ENCODE measurements around the gene BEST3. TPM values are rescaled to one million over a fixed set of nuclear protein-coding genes. Genes with fewer than 3 reads are reported as not detected.
A peak's percentile ranks its signal among the peaks of the same experiment; 100 is the strongest.

Gene BEST3
- total RNA-seq, 1 donor from 2014 or later, result 0.11 TPM

GRCh38 chr12:69660164-69660863 lies 38.8 kb downstream of the BEST3 start:
- H3K27me3 Mint-ChIP-seq (ENCODE audit: unreplicated experiment), result no peaks in the 10 kb centered on the region
- TF ChIP-seq, protein P1, sequence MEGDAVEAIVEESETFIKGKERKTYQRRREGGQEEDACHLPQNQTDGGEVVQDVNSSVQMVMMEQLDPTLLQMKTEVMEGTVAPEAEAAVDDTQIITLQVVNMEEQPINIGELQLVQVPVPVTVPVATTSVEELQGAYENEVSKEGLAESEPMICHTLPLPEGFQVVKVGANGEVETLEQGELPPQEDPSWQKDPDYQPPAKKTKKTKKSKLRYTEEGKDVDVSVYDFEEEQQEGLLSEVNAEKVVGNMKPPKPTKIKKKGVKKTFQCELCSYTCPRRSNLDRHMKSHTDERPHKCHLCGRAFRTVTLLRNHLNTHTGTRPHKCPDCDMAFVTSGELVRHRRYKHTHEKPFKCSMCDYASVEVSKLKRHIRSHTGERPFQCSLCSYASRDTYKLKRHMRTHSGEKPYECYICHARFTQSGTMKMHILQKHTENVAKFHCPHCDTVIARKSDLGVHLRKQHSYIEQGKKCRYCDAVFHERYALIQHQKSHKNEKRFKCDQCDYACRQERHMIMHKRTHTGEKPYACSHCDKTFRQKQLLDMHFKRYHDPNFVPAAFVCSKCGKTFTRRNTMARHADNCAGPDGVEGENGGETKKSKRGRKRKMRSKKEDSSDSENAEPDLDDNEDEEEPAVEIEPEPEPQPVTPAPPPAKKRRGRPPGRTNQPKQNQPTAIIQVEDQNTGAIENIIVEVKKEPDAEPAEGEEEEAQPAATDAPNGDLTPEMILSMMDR (IDR thresholded peaks at IDR 0.05), result no peak
- H3K27ac Mint-ChIP-seq (ENCODE audit: unreplicated experiment), result no peak overlapping the region
- H3K36me3 Mint-ChIP-seq (ENCODE audit: unreplicated experiment), result no peaks in the 10 kb centered on the region
- H3K9me3 Mint-ChIP-seq (ENCODE audit: unreplicated experiment), result no peaks in the 10 kb centered on the region
- DNase-seq (ENCODE audit: extremely low spot score, unreplicated experiment), result no peak
- H3K4me3 Mint-ChIP-seq (ENCODE audit: unreplicated experiment), result no peak overlapping the region
- peaks cover 34% of the 10 kb centered on the region for H3K4me1 Mint-ChIP-seq (ENCODE audit: unreplicated experiment)

DNA sequence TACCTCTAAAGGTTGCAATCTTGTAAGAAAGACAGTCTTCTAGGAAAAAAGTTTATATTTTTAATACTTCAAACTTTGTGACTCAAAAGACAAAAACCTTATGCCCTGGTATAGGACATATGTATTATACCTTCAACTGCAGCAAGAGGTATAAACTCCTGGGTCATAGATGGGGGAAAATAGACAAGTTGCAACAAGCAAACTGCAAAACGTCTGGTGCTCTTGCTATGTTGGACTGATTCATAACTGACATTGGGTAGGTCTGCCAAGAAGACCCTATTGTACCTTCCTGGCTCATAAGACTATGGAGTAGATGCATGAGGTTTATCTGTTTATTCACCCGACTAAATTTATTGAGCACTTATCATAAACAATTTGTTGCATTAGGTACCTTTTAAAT lies 40.9 kb downstream of the BEST3 start:
- H3K27ac Mint-ChIP-seq (ENCODE audit: unreplicated experiment), result peak overlapping the region; percentile 88
- H3K4me3 Mint-ChIP-seq (ENCODE audit: unreplicated experiment), result no peak overlapping the region
- H3K27me3 Mint-ChIP-seq (ENCODE audit: unreplicated experiment), result no peaks in the 10 kb centered on the region
- H3K4me1 Mint-ChIP-seq (ENCODE audit: unreplicated experiment), result peaks cover 40% of the 10 kb centered on the region
- no peak for DNase-seq (ENCODE audit: extremely low spot score, unreplicated experiment)
- TF ChIP-seq, protein P1 (IDR thresholded peaks at IDR 0.05), result no peak
- no peaks in the 10 kb centered on the region for H3K9me3 Mint-ChIP-seq (ENCODE audit: unreplicated experiment)
- H3K36me3 Mint-ChIP-seq (ENCODE audit: unreplicated experiment), result no peaks in the 10 kb centered on the region

- Mint-ChIP-seq H3K27me3 (ENCODE audit: unreplicated experiment) (no peaks in the 10 kb centered on the region), H3K4me3 (ENCODE audit: unreplicated experiment) (no peak overlapping the region), H3K9me3 (ENCODE audit: unreplicated experiment) (no peaks in the 10 kb centered on the region), H3K4me1 (ENCODE audit: unreplicated experiment) (peaks cover 35% of the 10 kb centered on the region), H3K36me3 (ENCODE audit: unreplicated experiment) (no peaks in the 10 kb centered on the region), H3K27ac (ENCODE audit: unreplicated experiment) (peak overlapping the region; percentile 88)
- TF ChIP-seq, protein P1 (IDR thresholded peaks at IDR 0.05), result no peak
- no peak for DNase-seq (ENCODE audit: extremely low spot score, unreplicated experiment)
These were observed 41.5 kb downstream of the BEST3 start for GRCh38 chr12:69657376-69658137.

DNA sequence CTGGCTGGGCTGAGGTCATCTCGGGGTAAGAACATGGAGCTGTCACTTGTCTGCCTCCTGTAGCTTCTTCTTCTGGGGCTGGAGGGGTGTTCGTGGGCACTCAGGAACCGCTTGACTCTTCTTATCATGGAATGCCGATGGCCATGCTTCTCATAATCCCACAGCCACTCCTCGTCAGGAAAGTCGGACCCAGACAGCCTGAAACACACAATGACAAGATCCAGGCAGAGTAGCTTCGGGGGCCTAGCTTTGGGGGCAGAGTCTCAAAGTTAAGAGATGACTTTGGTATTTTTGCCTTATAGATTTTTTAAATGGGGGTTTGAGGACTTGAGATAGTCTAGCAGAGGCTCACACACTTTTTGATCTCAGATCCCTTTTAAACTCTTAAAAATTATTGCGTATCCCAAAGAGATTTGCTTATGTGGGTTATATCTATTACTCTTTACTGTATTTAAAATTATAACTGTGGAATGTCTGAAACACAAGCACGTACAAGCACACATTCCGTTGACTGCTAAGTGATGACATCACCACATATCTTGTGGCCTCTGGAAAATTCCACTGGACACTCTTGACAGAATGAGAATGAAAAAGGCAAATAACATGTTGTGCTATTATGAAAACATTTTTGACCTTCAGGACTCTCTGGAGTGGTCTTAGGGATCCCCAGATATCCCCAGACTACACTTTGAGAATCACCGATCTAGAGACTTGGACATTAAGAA lies 43.3 kb downstream of the BEST3 start:
- no peak for DNase-seq (ENCODE audit: extremely low spot score, unreplicated experiment)
- TF ChIP-seq, protein P1 (IDR thresholded peaks at IDR 0.05), result no peak
- peak overlapping the region; percentile 94 for H3K27ac Mint-ChIP-seq (ENCODE audit: unreplicated experiment)
- H3K4me1 Mint-ChIP-seq (ENCODE audit: unreplicated experiment), result peaks cover 33% of the 10 kb centered on the region
- no peaks in the 10 kb centered on the region for H3K36me3 Mint-ChIP-seq (ENCODE audit: unreplicated experiment)
- no peaks in the 10 kb centered on the region for H3K27me3 Mint-ChIP-seq (ENCODE audit: unreplicated experiment)
- H3K4me3 Mint-ChIP-seq (ENCODE audit: unreplicated experiment), result no peak overlapping the region
- no peaks in the 10 kb centered on the region for H3K9me3 Mint-ChIP-seq (ENCODE audit: unreplicated experiment)

- DNase-seq (ENCODE audit: extremely low spot score, unreplicated experiment), result no peak
- Mint-ChIP-seq H3K27ac (ENCODE audit: unreplicated experiment) (no peak overlapping the region), H3K4me3 (ENCODE audit: unreplicated experiment) (no peak overlapping the region), H3K36me3 (ENCODE audit: unreplicated experiment) (no peaks in the 10 kb centered on the region), H3K4me1 (ENCODE audit: unreplicated experiment) (peaks cover 33% of the 10 kb centered on the region), H3K27me3 (ENCODE audit: unreplicated experiment) (no peaks in the 10 kb centered on the region), H3K9me3 (ENCODE audit: unreplicated experiment) (no peaks in the 10 kb centered on the region)
- TF ChIP-seq, protein P1 (IDR thresholded peaks at IDR 0.05), result no peak
These were observed 45.4 kb downstream of the BEST3 start for GRCh38 chr12:69653703-69654102.

Measured in osteocyte (in vitro differentiated cells).